ENCODE data around the gene ZNF580.

Gene ZNF580

GRCh38 chr19:55663846-55664536, 23.2 kb downstream of the ZNF580 start:
- no peak for DNase-seq

GRCh38 chr19:55666343-55667005, 25.7 kb downstream of the ZNF580 start:
- DNase-seq = no peak

DNA sequence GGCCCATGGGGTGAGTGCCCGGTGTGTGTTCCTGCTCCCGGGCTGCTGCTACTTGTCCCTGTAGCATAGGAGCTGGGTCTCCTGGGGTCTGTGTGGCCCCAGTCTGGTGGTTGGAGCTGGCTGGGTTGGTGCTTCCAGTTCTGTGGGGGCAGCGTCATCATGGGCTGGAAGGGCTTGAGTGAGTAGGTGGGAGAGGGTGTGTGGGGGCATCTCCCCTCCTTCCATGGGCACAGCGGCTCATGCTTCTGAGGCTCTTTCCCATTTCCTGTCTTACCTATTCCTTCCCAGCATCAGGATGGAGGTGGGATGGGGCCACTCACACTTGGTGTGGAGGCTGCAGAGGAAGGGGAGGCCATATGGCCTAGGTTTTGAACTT, 26.2 kb downstream of the ZNF580 start:
- no peak for DNase-seq

DNA sequence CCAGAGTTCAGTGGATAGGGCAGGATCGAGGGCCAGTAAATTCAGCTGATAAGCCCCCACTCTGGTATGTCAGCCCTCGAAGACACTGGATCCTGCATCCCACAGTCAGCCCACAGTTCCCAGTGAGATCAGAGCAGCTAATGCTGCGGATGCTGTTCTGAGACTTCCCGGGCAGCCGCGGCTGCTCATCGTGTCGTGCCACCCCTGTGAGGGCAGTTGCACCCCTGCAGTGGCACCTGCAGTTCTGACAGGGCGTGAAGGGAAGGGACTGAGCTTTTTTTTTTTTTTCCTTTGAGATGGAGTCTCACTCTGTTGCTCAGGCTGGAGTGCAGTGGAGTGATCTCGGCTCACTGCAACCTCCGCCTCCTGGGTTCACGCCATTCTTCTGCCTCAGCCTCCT, 26.7 kb downstream of the ZNF580 start:
- DNase-seq = no peak

DNA sequence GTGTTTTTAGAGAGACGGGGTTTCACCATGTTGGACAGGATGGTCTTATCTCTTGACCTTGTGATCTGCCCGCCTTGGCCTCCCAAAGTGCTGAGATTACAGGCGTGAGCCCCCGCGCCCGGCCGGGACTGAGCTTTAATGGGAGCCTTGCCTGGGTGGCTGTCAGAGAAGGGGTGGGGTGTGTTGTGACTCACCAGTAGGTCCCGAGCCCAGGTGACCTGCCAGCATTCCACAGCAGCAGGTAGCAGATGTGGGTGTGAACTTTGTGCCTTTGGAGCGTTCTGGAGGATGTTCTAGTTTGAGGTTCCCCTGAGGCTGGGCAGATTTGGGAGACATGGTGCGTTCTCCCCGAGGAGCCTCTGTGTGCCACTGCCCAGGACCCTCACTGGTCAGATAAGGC, 27.2 kb downstream of the ZNF580 start:
- DNase-seq = no peak

- no peak for DNase-seq
These were observed 28.0 kb downstream of the ZNF580 start for GRCh38 chr19:55668603-55669348.

DNA sequence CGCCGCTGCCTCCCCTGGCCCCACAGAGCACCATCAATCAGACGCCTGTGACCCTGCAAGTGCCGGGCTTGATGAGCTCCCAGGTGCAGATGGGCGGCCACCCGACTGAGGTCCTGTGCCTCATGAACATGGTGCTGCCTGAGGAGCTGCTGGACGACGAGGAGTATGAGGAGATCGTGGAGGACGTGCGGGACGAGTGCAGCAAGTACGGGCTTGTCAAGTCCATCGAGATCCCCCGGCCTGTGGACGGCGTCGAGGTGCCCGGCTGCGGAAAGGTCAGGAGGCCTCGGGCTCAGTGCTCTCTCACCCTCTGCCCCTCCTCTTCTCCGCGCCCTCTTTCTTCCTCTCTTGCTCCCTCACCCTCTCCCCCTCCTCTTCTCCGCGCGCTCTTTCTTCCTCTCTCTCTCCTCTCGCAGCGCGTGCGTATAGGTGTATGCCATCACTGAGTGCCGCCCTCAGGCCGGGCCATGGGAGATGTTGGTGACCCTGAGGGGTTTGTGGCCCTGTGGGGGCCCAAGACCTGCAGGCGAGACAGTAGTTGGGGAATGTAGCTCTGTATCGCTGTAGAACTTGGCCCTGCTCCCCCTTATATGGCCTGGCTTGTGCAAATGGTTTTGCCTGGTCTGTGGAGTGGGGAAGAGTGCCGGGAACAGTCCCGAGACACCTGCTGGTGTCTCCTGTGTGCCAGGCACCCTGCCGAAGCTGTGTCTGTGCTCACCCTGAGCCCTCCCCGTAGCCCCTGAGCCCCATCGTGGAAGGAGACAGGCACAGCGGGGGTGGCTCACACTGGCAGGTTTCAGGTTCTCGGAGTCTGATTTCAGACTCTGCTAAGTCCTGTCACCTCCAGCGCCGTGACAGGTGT, 28.8 kb downstream of the ZNF580 start:
- no peak for DNase-seq

GRCh38 chr19:55670280-55671053, 29.7 kb downstream of the ZNF580 start:
- peak in 1 of 2 experiments; percentile 15 for DNase-seq

DNA sequence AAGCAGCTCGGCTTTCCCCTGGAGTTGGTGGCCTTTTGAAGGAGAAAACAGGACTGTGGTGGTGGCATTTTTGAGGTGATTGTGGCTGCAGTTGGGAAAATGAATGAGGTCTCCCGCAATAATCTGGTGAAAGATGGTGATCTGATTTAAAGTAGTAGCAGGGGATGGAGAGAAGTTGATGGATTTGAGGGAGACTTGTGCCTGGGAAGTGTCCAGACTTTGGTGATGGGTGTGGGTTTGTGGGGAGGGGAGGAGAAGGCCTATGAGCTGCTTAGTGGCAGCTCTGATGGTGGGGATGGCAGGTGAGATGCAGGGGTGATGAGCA, 30.2 kb downstream of the ZNF580 start:
- no peak for DNase-seq

GRCh38 chr19:55672418-55672817, 31.6 kb downstream of the ZNF580 start:
- DNase-seq = no peak

DNA sequence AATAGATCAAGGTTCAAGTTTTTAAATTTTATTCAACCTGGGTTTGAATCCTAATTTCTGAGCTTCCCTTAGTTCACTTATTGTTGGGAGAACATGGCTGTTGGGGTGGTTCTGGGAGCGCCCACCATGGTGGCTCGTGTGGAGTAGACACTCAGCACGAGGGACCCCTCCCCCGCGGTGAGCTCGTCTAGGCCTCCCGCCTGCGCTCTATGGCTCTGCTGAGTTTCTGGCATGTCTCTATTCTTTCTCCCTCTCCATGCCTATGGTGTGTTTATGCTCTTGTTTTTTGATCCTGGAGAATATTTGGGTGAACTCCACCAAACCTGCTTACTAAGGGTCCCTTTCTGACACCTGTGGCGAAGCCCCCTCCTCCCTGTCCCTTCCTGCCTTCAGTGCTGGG, 32.7 kb downstream of the ZNF580 start:
- no peak for DNase-seq

DNA sequence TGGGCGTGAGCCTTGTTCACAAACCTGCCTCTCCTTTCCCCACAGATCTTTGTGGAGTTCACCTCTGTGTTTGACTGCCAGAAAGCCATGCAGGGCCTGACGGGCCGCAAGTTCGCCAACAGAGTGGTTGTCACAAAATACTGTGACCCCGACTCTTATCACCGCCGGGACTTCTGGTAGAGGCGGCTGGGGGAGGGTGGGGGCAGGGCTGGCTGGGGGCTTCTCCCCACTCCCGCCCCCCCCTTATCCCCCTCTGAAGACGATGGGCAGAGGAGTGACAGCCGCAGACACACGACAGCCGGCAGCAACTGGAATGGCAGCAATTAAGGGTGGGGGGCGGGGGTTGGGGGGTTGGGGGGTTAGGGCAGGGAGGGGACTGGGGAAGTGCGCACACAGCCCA, 33.1 kb downstream of the ZNF580 start:
- no peak for DNase-seq

GRCh38 chr19:55674459-55674840, 33.6 kb downstream of the ZNF580 start:
- DNase-seq = no peak

DNA sequence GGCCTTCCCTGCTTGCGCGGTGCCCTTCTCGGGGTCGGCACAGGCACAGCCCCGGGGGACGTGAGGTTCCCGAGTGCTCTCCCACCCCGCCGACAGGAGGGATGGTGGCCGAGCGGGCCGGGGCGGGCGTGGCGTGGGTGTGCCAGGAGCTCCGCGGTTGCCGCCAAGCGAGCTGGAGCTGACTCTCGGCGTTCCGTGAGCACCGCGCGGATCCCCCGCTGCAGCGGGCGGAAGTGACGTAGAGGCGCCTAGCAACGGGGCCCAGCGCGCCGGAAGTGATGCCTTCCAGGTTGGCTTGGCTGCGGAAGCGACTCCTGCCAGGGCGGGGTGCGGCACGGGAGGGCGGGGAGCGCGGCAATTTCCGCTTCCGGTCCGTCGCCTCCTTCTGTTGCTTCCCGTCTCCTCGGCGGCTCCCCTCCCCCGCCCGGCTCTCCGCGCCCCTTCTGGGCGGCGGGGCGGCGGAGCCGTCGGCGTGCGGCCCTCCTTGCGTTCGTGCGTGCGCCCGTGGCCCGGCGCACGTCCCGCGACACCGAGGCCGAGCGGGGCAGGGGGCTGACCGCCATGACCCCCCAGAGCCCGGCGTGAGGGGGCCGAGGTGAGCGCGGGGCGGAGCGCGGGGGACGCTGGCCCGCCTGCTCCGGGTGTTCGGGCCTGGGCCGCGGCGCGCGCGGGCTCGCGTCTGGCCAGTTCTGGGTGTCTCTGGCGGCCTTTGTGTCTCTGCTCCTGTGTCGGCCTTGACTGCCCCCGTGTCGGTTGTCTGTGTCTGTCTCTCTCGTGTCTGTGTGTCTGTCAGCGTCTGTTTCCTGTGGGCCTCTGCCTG, 34.2 kb downstream of the ZNF580 start, which contains the start of gene EPN1:
Gene EPN1 (plus strand): TSS at position 386 of the 820 bp plus-strand sequence. CDS start 3,402 bp downstream, outside the sequence.
- peak; percentile 78 to 86 for DNase-seq

DNA sequence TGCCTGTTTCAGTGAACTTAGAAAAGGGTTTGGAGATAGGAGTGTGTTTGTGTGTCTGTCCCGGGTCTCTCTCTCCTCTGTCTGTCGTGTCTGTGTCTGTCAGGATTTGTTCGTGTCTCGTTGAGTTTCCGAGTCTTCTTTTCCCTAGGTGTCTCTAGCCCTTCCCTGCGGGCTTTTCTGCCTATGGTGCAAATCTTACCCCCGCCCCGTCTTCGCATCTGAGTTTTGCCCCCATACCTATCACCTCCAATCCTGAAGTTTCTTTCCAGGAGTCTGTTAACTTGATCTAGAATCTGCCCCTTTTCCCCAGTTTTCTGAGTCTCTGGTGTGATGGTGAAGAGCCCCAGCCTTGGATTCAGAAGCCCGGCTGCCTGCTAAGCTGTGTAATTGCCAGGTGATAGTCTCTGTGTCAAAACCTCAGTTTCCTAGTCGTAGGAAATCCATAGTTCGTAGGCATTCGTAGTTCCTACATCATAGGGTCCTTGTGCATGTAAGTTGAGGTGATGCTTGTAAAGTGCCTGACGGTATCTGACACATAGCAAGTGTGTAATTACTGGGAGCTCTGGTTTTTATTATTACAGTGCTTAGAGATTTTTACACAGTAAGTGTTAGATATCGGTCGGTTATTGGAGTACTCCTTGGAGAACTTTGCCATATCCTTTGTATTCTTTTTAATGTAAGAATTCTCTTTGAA, 35.0 kb downstream of the ZNF580 start:
- no peak for DNase-seq

DNA sequence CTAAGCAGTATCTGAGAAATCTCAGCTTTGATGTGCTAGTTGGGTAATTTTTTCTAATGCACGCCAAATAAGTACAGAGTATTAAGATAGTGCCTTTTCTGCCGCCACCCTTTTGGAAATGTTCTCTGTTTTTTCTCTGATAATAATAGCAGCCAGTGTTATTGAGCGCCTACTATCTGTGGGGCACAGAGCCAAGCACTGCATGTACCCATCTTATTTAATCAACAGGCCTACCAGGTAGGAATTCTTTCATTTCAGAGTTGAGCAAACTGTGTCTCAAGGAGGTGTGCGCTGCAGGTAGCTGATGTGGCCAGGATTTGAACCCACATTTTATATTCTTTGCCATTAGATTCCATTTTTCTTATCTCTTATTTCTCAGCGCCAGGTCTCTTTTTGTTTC, 35.6 kb downstream of the ZNF580 start:
- DNase-seq = no peak

- no peak for DNase-seq
These were observed 36.2 kb downstream of the ZNF580 start for GRCh38 chr19:55676889-55677505.

- DNase-seq = no peak
These were observed 36.8 kb downstream of the ZNF580 start for GRCh38 chr19:55677572-55678028.

DNA sequence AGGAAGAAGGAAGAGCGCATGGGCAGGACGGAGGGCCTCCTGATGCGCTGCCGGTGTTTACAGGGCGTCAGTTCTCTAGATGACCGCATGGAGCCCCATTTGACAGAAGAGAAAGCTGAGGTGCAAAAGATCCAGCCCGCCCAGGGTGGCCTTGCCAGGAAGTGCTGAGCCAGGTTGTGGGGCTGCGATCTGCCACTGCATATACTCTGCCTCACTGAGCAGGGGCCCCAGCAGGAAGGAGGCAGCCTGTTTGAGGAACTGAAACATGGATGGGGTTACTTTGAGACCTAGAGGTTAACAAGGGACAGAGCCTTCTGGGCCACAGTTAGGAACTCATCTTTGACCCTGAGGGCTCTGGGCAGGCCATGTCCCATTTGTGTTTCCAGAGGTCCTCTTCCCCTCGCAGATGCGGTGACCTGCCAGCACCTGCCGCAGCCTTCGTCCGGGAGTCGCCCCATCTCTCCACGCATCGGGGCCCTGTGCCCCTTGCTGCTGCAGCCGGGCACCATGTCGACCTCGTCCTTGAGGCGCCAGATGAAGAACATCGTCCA, 37.4 kb downstream of the ZNF580 start:
- no peak for DNase-seq

Measured in SW 1271 (cell line).